ENCODE measurements around the gene KIZ.

DNA sequence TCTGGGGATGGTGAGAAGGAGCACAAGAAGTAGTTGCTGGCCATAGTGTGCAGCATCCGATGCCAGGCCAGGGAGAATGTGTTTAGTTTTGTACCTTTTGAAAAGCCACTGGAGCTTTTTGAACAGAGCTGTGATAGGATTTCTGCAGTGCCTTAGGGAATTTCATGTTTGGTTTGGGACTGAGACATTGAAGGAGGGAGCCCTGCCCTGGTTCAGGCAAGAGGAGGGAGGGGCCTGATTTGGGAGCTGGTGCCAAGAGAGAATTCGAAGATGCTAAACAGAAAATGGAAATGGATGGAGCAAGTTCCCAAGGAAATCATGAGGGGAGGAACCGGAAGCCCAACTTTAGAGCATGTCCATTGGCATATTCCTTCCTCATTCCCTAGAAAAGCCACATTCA is 80.7 kb downstream of the KIZ start:
- TF ChIP-seq, protein P1, sequence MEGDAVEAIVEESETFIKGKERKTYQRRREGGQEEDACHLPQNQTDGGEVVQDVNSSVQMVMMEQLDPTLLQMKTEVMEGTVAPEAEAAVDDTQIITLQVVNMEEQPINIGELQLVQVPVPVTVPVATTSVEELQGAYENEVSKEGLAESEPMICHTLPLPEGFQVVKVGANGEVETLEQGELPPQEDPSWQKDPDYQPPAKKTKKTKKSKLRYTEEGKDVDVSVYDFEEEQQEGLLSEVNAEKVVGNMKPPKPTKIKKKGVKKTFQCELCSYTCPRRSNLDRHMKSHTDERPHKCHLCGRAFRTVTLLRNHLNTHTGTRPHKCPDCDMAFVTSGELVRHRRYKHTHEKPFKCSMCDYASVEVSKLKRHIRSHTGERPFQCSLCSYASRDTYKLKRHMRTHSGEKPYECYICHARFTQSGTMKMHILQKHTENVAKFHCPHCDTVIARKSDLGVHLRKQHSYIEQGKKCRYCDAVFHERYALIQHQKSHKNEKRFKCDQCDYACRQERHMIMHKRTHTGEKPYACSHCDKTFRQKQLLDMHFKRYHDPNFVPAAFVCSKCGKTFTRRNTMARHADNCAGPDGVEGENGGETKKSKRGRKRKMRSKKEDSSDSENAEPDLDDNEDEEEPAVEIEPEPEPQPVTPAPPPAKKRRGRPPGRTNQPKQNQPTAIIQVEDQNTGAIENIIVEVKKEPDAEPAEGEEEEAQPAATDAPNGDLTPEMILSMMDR (IDR thresholded peaks at IDR 0.05), result no peak
- TF ChIP-seq EZH2 (IDR thresholded peaks at IDR 0.05), result no peak
- TF ChIP-seq EZH2phosphoT487 (IDR thresholded peaks at IDR 0.05), result no peak
